G401 (cell line): ENCODE measurements around the gene NUP98. TPM values are rescaled to one million over a fixed set of nuclear protein-coding genes. Genes with fewer than 3 reads are reported as not detected.

Experiments
- DNase-seq: peaks from one replicate; pipeline ENCODE4 v3.0.0-alpha.2; 2015; ENCODE audit warnings: low spot score
- in situ Hi-C: cut with HindIII; loops from 2 replicates; pipeline ENCODE4 v1.10.0; 2016; ENCODE audit warnings: low sequenced_read_pairs, mixed read lengths
- total RNA-seq: library from RNA; depleted of rRNA; stranded (reverse); fragments of >200 nt; shearing (Covaris generic); gene quantifications from 2 replicates; pipeline ENCODE4 v1.2.3, GENCODE V29; 2014

The NUP98 gene
- total RNA-seq, 1 experiment from 2014 or later, result 150 TPM

DNA sequence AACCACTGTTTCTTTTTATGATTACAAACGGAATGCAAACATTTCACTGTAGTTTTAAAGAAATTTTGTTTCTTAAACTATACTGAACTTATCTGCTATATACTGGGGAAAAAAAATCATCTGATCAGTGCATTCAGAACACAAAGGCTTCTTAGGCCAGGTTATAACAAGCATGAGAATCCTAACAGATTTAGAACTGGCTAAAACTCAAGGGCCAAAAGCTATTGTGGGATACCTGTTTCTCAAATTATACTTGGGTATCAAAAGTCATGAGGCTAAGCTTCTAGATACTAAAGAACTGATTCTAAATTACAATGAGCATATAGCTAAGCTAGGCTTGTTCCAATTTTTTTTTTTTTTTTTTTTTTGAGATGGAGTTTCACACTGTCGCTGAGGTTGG is 96.4 kb downstream of the NUP98 start:
- no peak for DNase-seq
- in situ Hi-C loops, result no loop called here

DNA sequence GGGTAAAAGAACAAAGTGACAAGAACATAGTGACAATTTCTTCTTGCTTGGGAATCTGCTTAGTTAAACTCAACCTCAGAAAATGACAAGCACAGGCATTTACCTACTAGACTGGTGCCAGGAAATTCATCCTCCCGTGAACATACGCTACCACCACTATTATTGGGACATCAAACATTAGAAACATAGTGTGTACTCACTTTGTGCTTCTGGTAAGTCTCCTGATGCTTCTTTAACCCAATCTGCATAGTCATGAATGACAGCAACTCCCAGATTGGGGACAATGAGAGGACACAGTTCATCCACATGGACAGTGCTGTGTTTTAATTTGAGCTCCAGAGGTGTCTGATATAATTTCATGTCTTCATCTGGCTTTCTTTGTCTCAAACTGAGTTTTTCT is 96.9 kb downstream of the NUP98 start:
- in situ Hi-C loops, result no loop called here
- no peak for DNase-seq

DNA sequence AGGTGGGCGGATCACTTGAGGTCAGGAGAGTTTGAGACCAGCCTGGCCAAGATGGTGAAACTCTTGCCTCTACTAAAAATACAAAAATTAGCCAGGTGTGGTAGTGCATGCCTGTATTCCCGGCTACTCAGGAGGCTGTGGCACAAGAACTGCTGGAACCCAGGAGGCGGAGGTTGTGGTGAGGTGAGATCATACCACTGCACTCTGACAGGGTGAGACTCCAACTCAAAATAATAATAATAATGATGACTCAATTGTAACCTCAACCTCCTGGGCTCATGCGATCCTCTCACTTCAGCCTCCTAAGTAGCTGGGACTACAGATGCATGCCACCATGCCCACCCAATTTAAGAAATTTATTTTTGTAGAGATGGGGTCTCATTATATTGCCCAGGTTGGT is 110.6 kb downstream of the NUP98 start:
- in situ Hi-C loops, result no loop called here
- no peak for DNase-seq

DNA sequence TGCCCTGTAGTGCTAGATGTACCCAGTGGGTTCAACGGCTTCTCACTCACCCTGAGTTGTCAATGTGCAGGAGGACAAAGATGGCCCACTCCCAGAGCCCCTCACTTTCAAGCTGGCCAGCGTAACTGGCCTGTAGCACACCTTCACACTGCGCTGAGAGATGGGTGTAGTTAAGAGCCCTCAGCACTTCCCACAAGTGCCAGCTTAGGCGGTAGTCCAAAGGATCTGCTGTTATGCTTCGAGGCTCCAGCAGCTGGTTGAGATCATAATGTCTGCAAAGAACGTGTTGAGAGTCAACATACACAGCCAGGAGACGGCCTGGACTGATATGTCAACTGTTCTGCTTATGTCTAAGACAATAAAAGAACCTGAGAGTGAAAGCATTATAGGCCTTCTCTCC is 111.4 kb downstream of the NUP98 start:
- DNase-seq, result no peak
- in situ Hi-C loops, result no loop called here

DNA sequence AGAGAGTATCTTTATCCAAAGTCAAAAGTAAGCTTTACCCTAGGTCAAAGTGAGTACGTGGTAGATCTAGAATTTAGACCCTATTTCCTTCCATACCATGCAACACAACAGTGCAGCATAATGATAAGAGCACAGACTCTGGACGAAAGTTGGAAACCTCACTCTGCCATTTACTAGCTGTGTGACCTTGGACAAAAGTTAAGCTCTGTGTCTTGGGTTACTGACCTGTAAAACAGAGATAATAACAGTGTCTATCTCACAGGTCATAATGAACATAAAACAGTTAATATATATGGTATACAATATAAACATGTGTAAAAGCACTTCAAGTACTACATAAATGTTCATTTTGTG is 112.6 kb downstream of the NUP98 start:
- DNase-seq, result no peak
- in situ Hi-C loops, result no loop called here

DNA sequence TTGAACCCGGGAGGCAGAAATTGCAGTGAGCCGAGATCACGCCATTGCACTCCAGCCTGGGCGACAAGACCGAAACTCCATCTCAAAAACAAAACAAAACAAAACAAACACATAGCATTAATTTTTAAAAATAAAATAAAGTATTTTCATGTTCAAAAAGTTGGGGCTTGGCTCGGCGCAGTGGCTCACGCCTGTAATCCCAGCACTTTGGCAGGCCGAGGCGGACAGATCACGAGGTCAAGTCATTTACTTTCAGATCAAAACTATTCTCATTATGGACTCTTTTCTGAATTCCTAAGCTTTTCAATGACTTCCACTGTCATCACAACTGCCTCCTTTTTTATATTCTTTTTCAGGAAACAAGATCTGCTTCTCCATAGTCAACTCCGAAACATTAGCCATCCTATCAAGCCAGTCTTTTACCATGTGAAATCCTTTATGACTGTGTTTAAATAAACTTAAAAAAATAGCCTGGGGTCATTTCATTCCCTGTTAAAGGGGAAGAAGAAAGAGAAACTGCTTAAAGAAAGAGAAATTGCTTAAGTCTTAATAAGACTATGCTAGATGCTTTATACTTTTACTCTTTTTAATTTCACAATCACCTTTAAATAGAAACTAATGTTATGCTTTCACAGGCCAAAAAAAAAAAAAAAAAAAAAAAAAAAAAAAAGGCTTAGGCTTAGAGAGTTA is 113.1 kb downstream of the NUP98 start:
- in situ Hi-C loops, result no loop called here
- no peak for DNase-seq

DNA sequence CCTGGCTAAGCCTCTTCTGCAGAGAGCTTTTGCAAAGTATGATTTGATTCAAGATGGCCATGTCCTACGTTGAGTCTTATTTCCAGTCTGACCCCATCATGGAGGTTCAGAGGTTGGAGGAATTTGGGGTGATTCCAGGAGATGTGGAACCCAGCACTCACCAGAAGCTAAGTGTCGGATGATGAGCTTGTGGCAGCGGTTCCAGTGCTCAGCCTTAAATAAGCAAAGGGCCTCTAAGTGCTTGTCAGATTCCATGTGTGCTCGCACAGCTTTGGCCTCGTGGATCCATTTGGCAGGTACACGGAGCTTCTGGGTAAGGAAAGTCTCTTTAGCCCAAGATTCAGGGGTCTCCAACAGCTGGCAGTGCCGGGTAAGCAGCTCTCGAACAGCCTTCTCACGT is 114.3 kb downstream of the NUP98 start:
- DNase-seq, result no peak
- in situ Hi-C loops, result no loop called here

DNA sequence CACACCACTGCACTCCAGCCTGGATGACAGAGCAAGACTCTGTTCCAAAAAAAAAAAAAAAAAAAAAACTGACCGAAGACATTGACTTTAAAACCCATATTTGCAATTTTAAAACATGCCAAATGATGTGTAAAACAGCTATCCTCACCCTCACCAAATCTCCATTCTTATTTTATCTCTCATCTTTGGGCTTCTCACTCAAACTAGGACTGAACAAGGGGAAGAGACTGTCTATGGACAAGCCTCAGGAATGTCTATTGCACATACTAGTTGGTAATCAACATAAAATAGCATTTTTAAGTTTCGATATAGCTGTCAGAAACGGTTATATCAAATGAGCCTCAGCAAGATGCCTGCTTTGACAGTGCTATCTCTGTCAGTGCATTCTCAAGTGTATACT is 118.3 kb downstream of the NUP98 start:
- no peak for DNase-seq
- in situ Hi-C loops, result no loop called here

DNA sequence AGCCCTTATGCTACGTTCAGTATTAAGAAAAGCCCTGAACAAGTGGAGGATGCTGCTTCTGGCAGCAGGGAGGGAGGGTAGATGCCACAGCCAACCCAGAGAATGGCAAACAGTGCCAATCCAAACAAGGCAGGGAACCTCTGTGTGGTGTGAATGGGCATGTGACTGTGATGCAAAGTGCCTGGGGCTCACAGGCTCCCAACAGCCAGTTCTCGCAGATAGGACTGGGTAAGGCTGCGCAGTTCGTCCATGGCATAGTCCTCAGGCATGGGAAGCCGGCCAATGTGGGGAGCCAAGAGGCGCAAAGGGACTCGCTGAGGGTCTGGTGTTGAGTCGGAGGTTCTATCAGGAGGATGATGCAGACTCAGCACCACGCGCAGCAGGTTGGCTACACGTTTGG is 121.4 kb downstream of the NUP98 start:
- DNase-seq, result no peak
- in situ Hi-C loops, result no loop called here

DNA sequence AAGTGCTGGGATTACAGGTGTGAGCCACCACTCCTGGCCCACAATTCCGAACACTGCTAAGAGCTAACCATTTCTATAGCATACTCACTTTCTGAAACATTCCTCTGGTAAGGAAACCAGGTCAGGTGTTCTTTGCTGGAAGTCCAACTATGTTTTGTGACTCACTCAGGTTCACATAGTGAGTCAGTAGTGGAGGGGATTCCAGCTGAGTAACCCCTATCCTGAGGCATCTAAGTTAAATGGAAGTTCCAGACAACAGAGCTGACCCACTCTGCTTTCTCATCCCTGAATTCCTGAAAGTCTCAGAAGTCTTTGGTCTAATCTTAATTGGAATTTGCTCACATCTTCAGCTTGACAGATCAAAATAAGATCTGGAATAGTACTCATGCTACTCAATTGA is 123.2 kb downstream of the NUP98 start:
- no peak for DNase-seq
- in situ Hi-C loops, result no loop called here

DNA sequence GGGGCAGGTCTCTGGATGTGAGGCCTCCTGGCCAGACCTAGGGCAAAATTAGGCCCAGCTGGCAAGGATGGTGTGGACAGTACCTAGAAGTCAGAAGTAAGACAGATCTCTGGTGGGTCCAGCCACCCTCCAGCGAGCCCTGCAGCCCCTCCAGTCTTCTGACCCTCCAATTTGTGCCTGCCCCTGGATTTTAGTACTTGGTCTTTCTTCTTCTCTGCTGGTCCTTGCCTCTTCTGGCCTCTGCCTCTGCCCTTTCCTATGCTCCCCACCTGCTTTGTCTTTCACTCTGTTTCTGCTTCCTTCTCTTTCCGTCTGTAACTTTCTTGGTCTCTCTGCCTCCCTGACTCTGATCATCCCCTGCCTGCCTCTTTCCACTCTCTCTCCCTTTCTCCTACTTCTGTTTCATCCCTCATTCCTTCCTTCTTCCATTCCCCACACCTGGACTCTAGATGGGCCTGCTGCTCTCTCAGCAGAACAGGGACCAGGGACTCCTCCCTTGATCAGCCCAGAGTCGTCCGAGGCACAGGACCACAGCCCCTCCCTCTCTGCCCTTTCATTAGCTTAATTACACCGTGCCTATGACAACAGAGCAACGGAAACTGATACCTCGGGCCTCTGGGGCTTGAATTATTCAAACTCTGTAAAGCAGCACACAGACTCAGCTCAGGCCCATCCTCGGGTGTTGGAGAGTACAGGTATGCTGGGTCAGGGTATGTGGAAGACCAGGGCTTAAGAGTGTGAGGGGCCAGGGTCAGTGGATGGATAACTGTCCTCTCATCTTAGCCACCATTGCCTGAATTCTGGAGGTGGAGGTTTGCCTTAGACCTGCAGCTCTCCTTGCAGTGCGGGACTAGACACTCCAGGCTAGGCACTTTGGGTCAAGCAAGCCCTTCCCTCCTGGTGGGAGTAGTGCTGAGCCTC is 125.8 kb downstream of the NUP98 start, which contains the start of gene CHRNA10:
CHRNA10 (minus strand) TSS at position 51 of the 921 bp plus-strand sequence. CDS start 72 bp downstream, outside the sequence.
- in situ Hi-C loops, result no loop called here
- no peak for DNase-seq

DNA sequence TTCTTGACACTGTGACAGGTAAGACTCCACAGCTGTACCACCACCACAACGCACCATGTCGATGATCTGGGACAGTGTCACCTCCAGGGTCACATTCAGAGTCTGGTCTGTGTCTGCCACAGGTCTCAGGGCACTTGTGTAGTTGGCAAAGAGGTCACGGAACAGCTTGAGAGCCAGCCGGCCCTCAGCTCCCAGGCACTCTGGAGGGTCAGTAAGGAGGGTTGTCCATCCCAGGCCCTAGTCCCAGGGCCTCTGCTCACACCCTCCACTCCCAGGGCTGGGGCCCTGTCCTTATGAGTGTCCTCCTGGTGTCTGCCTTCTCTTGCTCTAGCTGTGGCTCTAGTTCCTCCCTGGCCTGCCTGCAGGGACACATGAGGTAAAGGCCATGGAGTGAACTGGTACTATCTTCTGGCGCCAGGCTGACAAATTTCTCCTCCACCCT is 127.6 kb downstream of the NUP98 start:
- no peak for DNase-seq
- in situ Hi-C loops, result no loop called here

DNA sequence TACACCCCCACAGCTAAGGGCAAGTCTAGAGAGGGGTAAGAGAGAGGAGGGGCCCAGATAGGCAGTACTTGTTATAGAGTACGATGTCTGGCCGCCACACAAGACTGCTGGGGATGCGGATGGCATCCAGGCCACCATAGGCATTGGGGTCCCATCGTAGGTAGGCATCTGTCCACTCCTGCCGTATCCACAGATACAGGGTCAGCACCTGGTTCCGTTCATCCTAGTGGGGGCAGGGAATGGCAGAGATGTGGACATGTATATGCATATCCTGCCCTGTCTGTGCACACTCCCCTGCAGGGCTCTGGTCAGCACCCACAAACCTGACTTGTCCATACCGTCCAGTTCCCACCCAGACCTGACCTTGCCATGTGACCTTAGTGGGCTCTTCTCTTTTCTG is 128.2 kb downstream of the NUP98 start:
- in situ Hi-C loops, result no loop called here
- no peak for DNase-seq

DNA sequence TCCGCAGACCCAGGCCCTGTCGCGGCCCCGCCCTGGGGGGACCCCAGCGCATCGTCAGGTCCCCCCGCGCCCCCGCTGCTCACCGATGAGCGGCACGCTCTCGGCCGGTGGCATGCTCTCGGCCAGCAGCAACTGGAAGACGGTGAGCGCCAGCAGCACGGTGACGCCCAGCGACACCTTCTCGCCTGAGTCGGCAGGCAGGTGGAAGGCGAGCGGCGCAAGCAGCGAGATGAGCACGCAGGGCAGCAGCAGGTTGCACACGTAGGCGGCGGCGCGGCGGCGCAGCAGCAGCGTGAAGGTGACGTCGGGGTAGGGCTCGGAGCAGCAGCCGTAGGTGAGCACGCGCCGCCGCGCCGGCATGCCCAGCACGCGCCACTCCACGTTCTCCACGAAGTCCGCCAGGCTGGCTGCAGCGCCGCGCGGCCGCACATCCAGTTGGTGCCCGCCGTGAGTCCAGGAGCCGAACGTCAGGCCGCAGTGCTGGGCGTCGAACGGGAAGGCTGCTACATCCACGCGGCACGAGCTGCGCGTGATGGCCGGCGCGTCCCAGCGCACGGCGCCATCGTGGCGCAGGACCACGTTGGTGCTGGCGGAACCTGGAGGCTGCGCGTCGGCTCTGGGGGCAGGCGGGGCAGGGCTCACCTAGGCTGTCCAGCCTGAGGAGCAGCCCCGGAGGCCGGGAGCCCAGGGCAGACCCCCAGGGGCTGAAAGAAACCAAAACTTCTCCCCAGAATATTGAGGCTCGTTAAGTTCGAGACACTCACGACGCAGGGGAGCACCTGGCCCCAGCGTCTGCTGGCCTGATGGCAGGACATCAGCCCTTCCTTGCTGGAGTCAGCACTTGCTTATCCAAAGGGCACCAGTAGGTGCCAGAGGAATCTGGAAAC is 130.0 kb downstream of the NUP98 start:
- in situ Hi-C loops, result no loop called here
- DNase-seq, result no peak

DNA sequence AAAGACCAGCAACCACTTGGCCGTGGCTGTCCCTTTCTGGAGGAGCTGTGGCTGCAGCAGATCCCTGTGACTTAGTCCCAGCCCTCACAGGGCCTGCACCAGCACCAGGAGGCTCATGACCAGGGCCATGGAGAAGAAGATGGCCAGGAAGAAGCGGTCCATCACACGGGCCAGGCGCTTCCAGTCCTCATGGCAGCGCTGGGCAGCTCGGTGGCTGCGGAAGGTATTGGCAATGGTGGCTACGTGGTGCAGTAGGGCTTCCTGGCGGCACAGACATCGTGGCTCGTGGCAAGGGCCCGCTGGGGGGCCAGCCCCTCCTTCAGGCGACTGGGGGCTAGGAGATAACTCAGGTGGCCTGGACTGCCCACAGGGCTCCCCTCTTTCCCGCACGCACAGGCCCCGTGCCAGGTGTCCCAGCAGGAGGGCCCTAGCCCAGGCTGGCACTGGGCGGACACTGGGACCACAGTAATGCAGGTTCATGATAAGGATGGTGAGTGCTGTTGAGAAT is 131.3 kb downstream of the NUP98 start:
- in situ Hi-C loops, result no loop called here
- DNase-seq, result no peak

DNA sequence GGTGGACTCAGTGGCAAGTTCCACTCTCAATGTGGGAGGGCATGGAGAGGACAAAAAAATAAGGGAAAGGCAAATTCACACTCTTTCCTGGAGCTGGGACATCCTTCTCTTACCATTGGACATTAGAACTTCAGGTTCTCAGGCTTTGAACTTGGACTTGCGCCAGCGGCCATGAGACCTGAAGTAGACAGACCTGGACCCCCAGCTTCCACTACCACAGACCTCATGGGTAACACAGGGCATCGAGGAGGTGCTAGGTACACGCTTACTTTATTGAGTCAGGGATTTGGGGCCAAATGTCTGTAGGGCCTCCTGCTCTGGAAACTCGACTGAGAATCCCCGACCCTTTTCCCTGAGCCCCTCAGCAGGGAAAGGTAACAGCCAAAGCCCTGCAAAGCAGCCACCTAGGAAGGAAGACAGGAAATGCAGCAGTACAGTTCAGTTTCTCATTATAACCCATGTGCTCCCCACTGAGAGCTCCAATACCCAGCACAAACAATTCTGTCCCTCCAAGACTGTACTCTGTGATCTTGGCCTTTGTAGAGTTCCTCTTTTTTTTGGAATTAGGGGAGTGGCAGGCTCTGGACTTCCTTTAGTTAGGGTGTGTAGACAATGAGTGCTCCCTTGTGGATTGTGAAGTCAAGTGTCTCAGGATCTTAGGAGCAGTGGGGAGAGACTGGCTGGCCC is 131.9 kb downstream of the NUP98 start:
- in situ Hi-C loops, result no loop called here
- DNase-seq, result no peak

DNA sequence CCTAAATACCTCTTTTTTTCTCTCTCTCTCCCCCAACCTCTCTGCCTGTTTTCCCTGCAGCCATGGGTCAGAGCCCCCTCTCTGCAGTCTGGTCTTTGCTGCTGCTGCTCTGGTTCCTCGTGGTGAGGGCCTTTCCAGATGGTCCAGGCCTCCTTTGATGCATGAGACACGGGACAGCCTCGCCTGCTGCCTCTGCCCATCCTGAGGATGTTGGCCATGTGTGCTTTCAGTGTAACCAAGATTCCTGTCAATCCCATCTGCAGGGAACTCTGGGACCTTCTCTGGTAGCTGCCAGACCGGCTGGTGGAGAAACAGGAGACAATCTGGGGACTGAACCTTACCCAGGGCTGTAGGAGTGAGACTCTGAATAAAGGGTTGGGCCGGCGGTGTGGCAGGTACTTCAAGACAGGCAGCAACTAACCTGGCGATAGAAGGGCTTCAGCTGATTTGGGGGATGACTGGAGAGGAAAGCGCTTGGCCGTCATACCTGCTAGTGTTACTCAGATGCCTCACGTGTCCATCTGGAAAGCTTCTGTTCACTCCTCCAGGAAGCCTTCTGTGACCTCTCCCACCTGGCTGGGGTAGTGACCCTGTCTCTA is 133.2 kb downstream of the NUP98 start:
- no peak for DNase-seq
- in situ Hi-C loops, result no loop called here

DNA sequence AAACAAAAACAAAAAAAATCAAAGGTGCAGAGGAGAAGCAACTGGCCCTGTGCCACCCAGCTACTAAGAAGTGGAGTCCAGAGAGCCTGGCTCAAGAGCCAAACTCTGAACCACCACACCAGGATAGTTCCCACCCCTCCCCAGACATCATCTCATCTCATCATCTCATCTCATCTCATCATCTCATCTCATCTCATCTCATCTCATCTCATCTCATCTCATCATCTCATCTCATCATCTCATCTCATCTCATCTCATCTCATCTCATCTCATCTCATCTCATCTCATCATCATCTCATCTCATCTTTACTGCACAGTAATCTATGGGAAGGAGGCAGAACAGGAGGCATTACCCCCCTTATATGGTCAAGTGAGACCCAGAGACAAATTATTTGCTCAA is 134.5 kb downstream of the NUP98 start:
- no peak for DNase-seq
- in situ Hi-C loops, result no loop called here

DNA sequence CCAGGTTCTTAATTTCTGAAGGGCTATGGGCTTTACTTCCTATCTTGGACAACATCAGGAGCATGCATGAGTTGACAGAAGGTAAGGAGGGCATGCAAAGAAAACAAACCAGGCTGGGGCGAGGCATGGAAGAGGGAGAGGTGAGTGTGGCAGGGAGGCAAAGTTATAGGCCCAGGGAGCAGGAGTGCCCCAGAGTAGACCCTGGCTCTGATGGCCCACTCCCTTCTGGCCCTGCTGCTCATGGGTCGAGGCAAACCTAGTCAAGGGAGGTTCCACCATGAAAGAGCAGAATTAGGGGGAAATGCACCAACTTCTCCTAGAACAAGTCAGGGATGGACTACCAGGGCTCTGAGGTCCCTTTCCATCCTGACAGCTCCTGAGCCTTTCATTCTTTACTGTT is 136.4 kb downstream of the NUP98 start:
- in situ Hi-C loops, result no loop called here
- DNase-seq, result no peak
